ENCODE measurements around the gene SOSTDC1.

Gene SOSTDC1

DNA sequence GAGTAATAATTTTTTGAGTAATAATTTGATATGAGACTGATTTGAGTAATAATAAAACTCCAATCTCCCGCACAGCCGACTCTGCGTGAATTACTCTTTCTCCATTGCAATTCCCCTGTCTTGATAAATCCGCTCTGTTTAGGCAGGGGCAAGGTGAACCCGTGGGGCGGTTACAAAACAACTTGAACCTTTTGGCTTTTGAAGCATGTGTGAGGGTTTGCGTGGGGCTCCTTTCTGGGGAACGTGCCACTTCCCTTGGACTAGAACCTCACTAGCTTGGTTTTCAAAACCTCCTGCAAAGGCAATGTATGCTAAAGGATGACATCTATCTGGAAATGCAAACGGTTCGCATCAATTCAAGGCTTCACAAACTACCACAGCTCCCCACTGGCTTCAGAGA, 45.7 kb downstream of the SOSTDC1 start:
- DNase-seq (ENCODE audit: low read depth in 2 of 2) = no peak

- DNase-seq (ENCODE audit: low read depth in 2 of 2) = no peak
These were observed 46.4 kb downstream of the SOSTDC1 start for GRCh38 chr7:16419126-16419525.

- no peak for DNase-seq (ENCODE audit: low read depth in 2 of 2)
These were observed 47.6 kb downstream of the SOSTDC1 start for GRCh38 chr7:16417906-16418305.

DNA sequence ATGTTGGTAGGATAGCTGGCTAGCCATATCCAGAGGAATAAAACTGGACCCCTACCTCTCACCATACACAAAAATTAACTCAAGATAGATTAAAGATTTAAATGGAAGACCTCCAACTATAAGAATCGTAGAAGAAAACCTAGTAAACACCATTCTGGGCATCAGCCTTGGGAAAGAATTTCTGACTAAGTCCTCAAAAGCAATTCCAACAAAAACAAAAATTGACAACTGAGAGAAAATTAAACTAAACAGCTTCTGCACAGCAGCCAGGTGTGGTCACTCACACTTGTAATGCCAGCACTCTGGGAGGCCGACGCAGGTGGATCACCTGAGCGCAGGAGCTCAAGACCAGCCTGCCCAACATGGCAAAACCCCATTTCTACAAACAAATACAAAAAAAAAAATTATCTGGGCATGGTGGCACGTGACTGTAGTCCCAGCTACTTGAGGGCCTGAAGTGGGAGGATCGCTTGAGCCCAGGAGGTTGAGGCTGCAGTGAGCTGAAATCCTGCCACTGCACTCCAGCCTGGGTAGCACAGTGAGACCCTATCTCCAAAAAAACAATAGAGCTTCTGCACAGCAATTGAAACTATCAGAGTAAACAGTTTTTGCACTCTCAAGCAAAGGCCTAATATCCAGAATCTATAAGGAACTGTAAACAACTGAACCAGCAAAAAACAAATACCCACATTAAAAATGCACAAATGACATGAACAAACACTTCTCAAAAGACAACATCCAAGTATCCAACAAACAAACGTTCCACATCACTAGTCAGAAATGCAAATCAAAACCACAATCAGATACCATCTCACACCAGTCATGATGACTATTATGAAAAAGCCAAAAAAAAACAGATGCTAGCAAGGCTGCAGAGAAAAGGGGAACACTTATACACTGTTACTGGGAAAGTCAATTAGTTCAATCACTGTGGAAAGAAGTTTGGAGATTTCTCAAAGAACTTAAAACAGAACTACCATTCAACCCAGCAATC, 49.0 kb downstream of the SOSTDC1 start:
- DNase-seq (ENCODE audit: low read depth in 2 of 2) = no peak

DNA sequence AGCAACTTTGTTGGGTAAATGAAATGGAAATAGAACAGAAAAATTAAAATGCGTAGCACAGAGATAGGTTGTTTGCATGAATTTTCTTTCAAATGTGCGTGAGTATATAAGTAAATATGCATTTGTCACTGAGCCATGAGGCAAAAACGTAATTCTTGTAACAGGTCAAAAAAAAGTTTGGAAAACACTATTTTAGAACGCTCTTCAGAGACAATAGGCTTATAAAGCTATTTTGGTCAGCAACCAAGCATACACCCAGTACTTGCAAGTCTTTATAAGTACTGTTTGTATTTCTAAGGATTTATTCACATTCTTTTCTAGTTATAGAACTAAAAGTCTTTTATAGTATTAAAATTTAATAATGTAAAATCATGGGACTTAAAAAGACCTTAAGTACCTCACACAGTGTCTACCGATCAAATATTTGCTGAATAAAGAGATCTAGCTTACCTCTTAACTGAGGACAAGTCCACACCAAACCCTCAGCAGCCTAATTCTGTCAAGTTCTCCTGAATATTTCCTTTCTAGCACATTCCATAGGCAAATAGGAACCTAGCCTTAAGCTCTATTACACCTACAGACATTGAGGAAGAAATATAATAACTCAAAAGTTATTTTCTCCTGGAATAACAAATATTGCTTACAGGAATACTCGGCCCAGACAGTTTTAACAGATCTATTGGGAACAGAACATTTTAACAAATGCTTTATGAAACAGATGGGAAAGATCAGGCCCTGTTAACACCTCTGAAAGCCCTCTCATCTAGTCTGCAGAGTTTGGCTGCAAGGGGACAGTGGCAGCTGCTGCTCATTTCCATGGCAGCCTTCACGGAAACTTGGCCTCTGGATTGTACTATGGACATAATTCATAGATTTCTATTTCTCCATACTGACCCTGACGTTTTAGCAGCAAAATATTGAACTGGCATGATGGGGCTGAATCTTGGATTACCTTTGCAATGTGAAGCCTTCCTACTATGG, 53.0 kb downstream of the SOSTDC1 start:
- DNase-seq (ENCODE audit: low read depth in 2 of 2) = no peak
